ENCODE measurements around the gene NHLRC1. TPM values are rescaled to one million over a fixed set of nuclear protein-coding genes. Genes with fewer than 3 reads are reported as not detected.

The NHLRC1 gene
- total and polyA plus RNA-seq, 2 of the 8 experiments (the other 6 are each of a cell fraction or from before 2014, with no cell fraction given) = 0.57 to 0.58 TPM

- H3K23ac ChIP-seq (ENCODE audit: insufficient read length) = no peak overlapping the region
- H3K4me1 ChIP-seq (replicated peaks in 1 of 4; ENCODE audit: control insufficient read depth in 3 of 4, insufficient read depth in 4 of 4, low read length in 3 of 4) = no peaks in the 10 kb centered on the region
- no peak overlapping the region for H3K9ac ChIP-seq (replicated peaks in 1 of 4; ENCODE audit: extremely low read depth in 1 of 4, low read depth in 3 of 4, low read length in 3 of 4)
- TF ChIP-seq MAX (IDR thresholded peaks at IDR 0.05) = no peak
- no peak for TF ChIP-seq SP2 (IDR thresholded peaks at IDR 0.05; ENCODE audit: low read length)
- TF ChIP-seq SIN3A (conservative IDR thresholded peaks at IDR 0.05 in 1 of 2, IDR thresholded peaks at IDR 0.05 in 1 of 2; ENCODE audit: low read depth in 1 of 2, low read length in 2 of 2) = no peak
- TF ChIP-seq GTF2F1 (IDR thresholded peaks at IDR 0.05; ENCODE audit: borderline replicate concordance, low read depth, low read length) = no peak
- TF ChIP-seq RXRA (IDR thresholded peaks at IDR 0.05; ENCODE audit: insufficient read depth, low read depth, low read length) = no peak
- no peak for TF ChIP-seq GABPA (IDR thresholded peaks at IDR 0.05; ENCODE audit: borderline replicate concordance, insufficient read depth, low read length)
- TF ChIP-seq JUN (IDR thresholded peaks at IDR 0.05; ENCODE audit: low read depth, low read length) = no peak
- TF ChIP-seq HDAC2 (IDR thresholded peaks at IDR 0.05; ENCODE audit: borderline replicate concordance in 1 of 2, low read depth in 2 of 2, low read length in 2 of 2) = no peak
- TF ChIP-seq USF2 (IDR thresholded peaks at IDR 0.05; ENCODE audit: low read length) = no peak
- no peak for TF ChIP-seq JUND (IDR thresholded peaks at IDR 0.05; ENCODE audit: low read length)
- no peak for TF ChIP-seq EZH2 (IDR thresholded peaks at IDR 0.05; ENCODE audit: low read depth, low read length, severe bottlenecking)
- CTCF ChIA-PET (ENCODE audit: partially characterized antibody) = no interaction called here
- H4K20me1 ChIP-seq (replicated peaks in 1 of 2; ENCODE audit: control insufficient read depth in 1 of 2, insufficient read depth in 2 of 2, low read length in 2 of 2) = no peaks in the 10 kb centered on the region
- no peak overlapping the region for H2BK5ac ChIP-seq (ENCODE audit: low read depth, low read length)
- H4K8ac ChIP-seq (ENCODE audit: extremely low read depth, insufficient read depth, low read length) = no peak overlapping the region
- H2AK5ac ChIP-seq (ENCODE audit: low read depth, low read length) = no peak overlapping the region
- no peak overlapping the region for H3K27ac ChIP-seq (ENCODE audit: low read depth, low read length)
- no peaks in the 10 kb centered on the region for H3K79me1 ChIP-seq (ENCODE audit: low read depth, low read length)
- H3K4me2 ChIP-seq (ENCODE audit: insufficient read depth in 1 of 2, low read depth in 2 of 2, low read length in 2 of 2) = no peak overlapping the region
- no peak overlapping the region for H4K91ac ChIP-seq (replicated peaks; ENCODE audit: insufficient read length, low read length)
- peaks cover 0 to 3% of the 10 kb centered on the region in 2 experiments; a peak in 1 of 4 replicates for H3K9me3 ChIP-seq (ENCODE audit: insufficient read depth in 2 of 2, low read depth in 1 of 2, low read length in 1 of 2)
- H3K27me3 ChIP-seq (replicated peaks in 1 of 4; ENCODE audit: control insufficient read depth in 3 of 4, extremely low read depth in 1 of 4, insufficient read depth in 3 of 4, low read length in 3 of 4) = no peaks in the 10 kb centered on the region
- DNase-seq (ENCODE audit: low read depth in 1 of 2, low spot score in 2 of 2) (no peak), FAIRE-seq (no peak)
- no peak overlapping the region for H4K5ac ChIP-seq (ENCODE audit: insufficient read length, low read depth, low read length)
- H3K79me2 ChIP-seq (ENCODE audit: control insufficient read depth in 1 of 2, insufficient read depth in 2 of 2, low read length in 2 of 2) = no peaks in the 10 kb centered on the region
- H3K18ac ChIP-seq (ENCODE audit: extremely low read depth, low read length) = no peak overlapping the region
- H3K56ac ChIP-seq (replicated peaks; ENCODE audit: insufficient read length, low read depth, low read length) = no peak overlapping the region
- no peak overlapping the region for H2BK120ac ChIP-seq (replicated peaks; ENCODE audit: low read depth, low read length)
- no peak overlapping the region for H2AFZ ChIP-seq (ENCODE audit: low read length)
- no peaks in the 10 kb centered on the region for H3K36me3 ChIP-seq (ENCODE audit: control insufficient read depth in 2 of 4, insufficient read depth in 4 of 4, low read length in 3 of 4)
- no peak overlapping the region for H2BK12ac ChIP-seq (ENCODE audit: low read depth, low read length)
- POLR2A ChIA-PET (ENCODE audit: partially characterized antibody) = no interaction called here
- H3K23me2 ChIP-seq (ENCODE audit: low read depth, low read length) = no peaks in the 10 kb centered on the region; the same call in 1 of the 2 replicates
- no peak overlapping the region for H3K14ac ChIP-seq (ENCODE audit: insufficient read length)
- H3K4ac ChIP-seq (replicated peaks; ENCODE audit: insufficient read length, low read depth, low read length) = no peak overlapping the region
- H2BK15ac ChIP-seq (ENCODE audit: low read length) = no peak overlapping the region
- no peak overlapping the region for H3K4me3 ChIP-seq (ENCODE audit: extremely low read depth in 1 of 4, insufficient read depth in 2 of 4, low read depth in 3 of 4, low read length in 4 of 4)
- H2BK20ac ChIP-seq (ENCODE audit: low read length) = no peak overlapping the region
Measured at GRCh38 chr6:18072841-18073240, 49.6 kb downstream of the NHLRC1 start.
